Measurements from ENCODE around the gene PSME3.

Gene PSME3

DNA sequence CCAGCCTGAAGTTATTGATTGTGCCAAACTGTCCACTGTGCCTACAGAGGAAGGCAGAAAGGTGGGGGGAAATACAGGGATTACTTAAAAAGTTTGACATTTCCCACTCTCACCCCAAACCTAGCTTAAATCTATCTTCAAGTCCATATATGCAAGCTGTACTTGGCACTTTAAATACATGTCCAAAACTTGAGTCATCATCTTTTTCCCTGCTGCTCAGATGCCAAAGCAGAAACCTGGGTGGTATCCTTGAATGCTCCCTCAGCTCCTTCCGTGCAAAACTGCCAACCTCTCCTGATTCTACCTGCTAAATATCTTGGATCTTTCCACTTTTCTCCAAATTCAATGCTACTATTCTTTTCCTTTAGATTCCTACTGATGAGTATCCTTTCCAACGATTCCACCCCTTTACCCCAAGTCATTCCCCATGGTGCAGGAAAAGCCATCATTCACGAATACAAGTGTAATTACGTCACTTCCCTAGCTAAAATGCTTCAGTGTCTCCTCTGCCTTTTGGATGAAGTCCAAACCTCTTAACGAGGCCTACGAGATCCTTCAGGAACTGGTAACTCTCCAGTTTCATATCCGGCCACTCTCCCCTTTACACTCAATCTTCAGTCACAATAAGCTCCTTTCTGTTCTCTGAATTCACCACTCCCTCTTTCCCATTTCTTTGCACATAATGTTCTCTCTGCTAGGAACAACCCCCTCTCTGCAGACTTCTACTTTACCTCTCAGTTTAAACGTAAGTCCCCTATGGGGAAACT, 18.4 kb upstream of the PSME3 start:
- no peak for TF ChIP-seq CTCF (IDR thresholded peaks at IDR 0.05; ENCODE audit: control insufficient read depth, insufficient read depth, low read depth, low read length, missing control alignments)
- H3K4me3 ChIP-seq (ENCODE audit: control insufficient read depth, low read depth, low read length): no peak overlapping the region
- peak; percentile 46 for DNase-seq (ENCODE audit: low read depth)

GRCh38 chr17:42817866-42818265, 15.3 kb upstream of the PSME3 start:
- DNase-seq (ENCODE audit: low read depth): no peak
- H3K4me3 ChIP-seq (ENCODE audit: control insufficient read depth, low read depth, low read length): no peak overlapping the region
- TF ChIP-seq CTCF (IDR thresholded peaks at IDR 0.05; ENCODE audit: control insufficient read depth, insufficient read depth, low read depth, low read length, missing control alignments): no peak

- no peak for TF ChIP-seq CTCF (IDR thresholded peaks at IDR 0.05; ENCODE audit: control insufficient read depth, insufficient read depth, low read depth, low read length, missing control alignments)
- H3K4me3 ChIP-seq (ENCODE audit: control insufficient read depth, low read depth, low read length): no peak overlapping the region
- no peak for DNase-seq (ENCODE audit: low read depth)
These were observed 14.8 kb upstream of the PSME3 start for GRCh38 chr17:42818379-42818778.

- H3K4me3 ChIP-seq (ENCODE audit: control insufficient read depth, low read depth, low read length): no peak overlapping the region
- TF ChIP-seq CTCF (IDR thresholded peaks at IDR 0.05; ENCODE audit: control insufficient read depth, insufficient read depth, low read depth, low read length, missing control alignments): peak; percentile 77
- DNase-seq (ENCODE audit: low read depth): no peak
These were observed 13.2 kb upstream of the PSME3 start for GRCh38 chr17:42819939-42820535.

- no peak for DNase-seq (ENCODE audit: low read depth)
- no peak for TF ChIP-seq CTCF (IDR thresholded peaks at IDR 0.05; ENCODE audit: control insufficient read depth, insufficient read depth, low read depth, low read length, missing control alignments)
- no peak overlapping the region for H3K4me3 ChIP-seq (ENCODE audit: control insufficient read depth, low read depth, low read length)
These were observed 12.0 kb upstream of the PSME3 start for GRCh38 chr17:42821176-42821575.

- no peak for DNase-seq (ENCODE audit: low read depth)
- TF ChIP-seq CTCF (IDR thresholded peaks at IDR 0.05; ENCODE audit: control insufficient read depth, insufficient read depth, low read depth, low read length, missing control alignments): no peak
- H3K4me3 ChIP-seq (ENCODE audit: control insufficient read depth, low read depth, low read length): no peak overlapping the region
These were observed 5.7 kb upstream of the PSME3 start for GRCh38 chr17:42827472-42827871.
